PC-9 (cell line): Measurements from ENCODE around the gene FGF9. TPM values are rescaled to one million over a fixed set of nuclear protein-coding genes. Genes with fewer than 3 reads are reported as not detected.

Source experiments
- BruUV-seq: library from RNA; stranded (reverse); fragments of 400-500 nt; replicated peaks from 2 replicates; lab custom pipeline; 2021; lab: Mats Ljungman, UMichigan
- CTCF ChIA-PET: fragments of 300-600 bp; sonication (Branson Sonifier 250); formaldehyde crosslinking; loops from one replicate; lab custom pipeline; 2022; ENCODE audit warnings: antibody characterized with exemption; lab: Charles Lee
- POLR2A ChIA-PET: fragments of 300-600 bp; sonication (Branson Sonifier 250); formaldehyde crosslinking; loops from one replicate; lab custom pipeline; 2022; ENCODE audit warnings: antibody characterized with exemption; ENCODE audit not compliant: unreplicated experiment; lab: Charles Lee
- DNase-seq, 2 experiments: peaks; one replicate each; pipeline versions ENCODE4 v3.0.0 to v3.0.0-alpha.2; 2015 to 2022; ENCODE audit warnings: mixed read lengths in 1 of 2
- H2AFZ ChIP-seq: fragments of 200-600 bp; sonication (generic); 2 replicates; pipeline ENCODE4 v1.8.1; 2017; ENCODE audit warnings: antibody characterized with exemption
- H3F3A ChIP-seq: fragments of 200-600 bp; sonication (generic); 2 replicates; pipeline ENCODE4 v1.8.1; 2017; ENCODE audit warnings: antibody characterized with exemption, mild to moderate bottlenecking, low read depth; ENCODE audit not compliant: insufficient read depth
- H3K27ac ChIP-seq: fragments of 200-600 bp; sonication (generic); 2 replicates; pipeline ENCODE4 v1.6.1; 2016; ENCODE audit warnings: mixed run types
- H3K27me3 ChIP-seq: fragments of 200-600 bp; sonication (generic); 2 replicates; pipeline ENCODE4 v1.6.1; 2016; ENCODE audit warnings: low read depth, mixed run types; ENCODE audit not compliant: insufficient read depth
- H3K36me3 ChIP-seq: fragments of 200-600 bp; sonication (generic); 2 replicates; pipeline ENCODE4 v1.6.1; 2016; ENCODE audit warnings: low read depth, mixed run types
- H3K4me1 ChIP-seq: fragments of 200-600 bp; sonication (generic); replicated peaks from 2 replicates; pipeline ENCODE4 v1.6.1; 2016; ENCODE audit warnings: mixed run types; ENCODE audit not compliant: insufficient read depth
- H3K4me2 ChIP-seq: fragments of 200-600 bp; sonication (generic); 2 replicates; pipeline ENCODE4 v1.6.1; 2017; ENCODE audit warnings: mixed run types
- H3K4me3 ChIP-seq: fragments of 200-600 bp; sonication (generic); 2 replicates; pipeline ENCODE4 v1.6.1; 2016; ENCODE audit warnings: mixed run types
- H3K79me2 ChIP-seq: fragments of 200-600 bp; sonication (generic); 2 replicates; pipeline ENCODE4 v1.6.1; 2017; ENCODE audit warnings: low read depth, mixed run types
- H3K9me2 ChIP-seq: fragments of 200-600 bp; sonication (generic); 2 replicates; pipeline ENCODE4 v1.8.1; 2017; ENCODE audit warnings: mild to moderate bottlenecking; ENCODE audit not compliant: insufficient read depth
- H3K9me3 ChIP-seq: fragments of 200-600 bp; sonication (generic); 2 replicates; pipeline ENCODE4 v1.8.1; 2016; ENCODE audit warnings: low read depth; ENCODE audit not compliant: insufficient read depth
- H4K20me1 ChIP-seq: fragments of 200-600 bp; sonication (generic); 2 replicates; pipeline ENCODE4 v1.8.1; 2017; ENCODE audit not compliant: insufficient read depth
- EZH2 ChIP-seq: fragments of 200-600 bp; sonication (generic); IDR thresholded peaks from 2 replicates; pipeline ENCODE4 v1.8.0; 2017; ENCODE audit warnings: antibody characterized with exemption, low read depth
- intact Hi-C: fragments of 100-400 bp; cut with micrococcal nuclease; formaldehyde crosslinking; loops from one replicate; pipeline ENCODE4 v1.10.0; 2022; ENCODE audit not compliant: unreplicated experiment
- total RNA-seq: library from RNA; stranded (reverse); gene quantifications from 2 replicates; pipeline ENCODE4 v1.2.3, GENCODE V29; 2021
- TF ChIP-seq, protein P1 (sequence below): fragments of 200-600 bp; sonication (generic); conservative IDR thresholded peaks from 2 replicates; pipeline ENCODE4 v1.6.1; 2017; ENCODE audit warnings: mixed run types, antibody characterized with exemption, mild to moderate bottlenecking, moderate library complexity

FGF9 gene
- total RNA-seq, 1 experiment from 2014 or later: not detected

DNA sequence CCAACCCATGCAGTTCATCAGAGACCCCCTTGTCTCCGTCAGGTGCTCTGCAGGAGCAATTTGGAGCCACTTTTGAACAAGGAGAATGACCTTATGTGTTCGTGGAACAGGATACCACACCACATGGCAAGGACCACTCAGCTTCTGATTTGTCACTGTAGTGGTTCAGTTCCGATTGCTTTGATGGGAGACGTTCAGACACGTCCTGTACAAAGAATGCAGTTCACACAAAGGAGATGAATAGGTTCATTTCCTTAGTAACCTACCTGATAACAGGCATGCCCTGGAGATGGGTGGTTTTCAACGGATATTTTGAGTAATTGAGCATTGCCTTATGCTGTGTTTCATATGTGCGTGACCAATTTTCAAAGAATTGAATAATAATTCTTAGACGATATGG lies 17.2 kb downstream of the FGF9 start:
- H3F3A ChIP-seq: no peaks in the 10 kb centered on the region
- H2AFZ ChIP-seq: no peak overlapping the region
- POLR2A ChIA-PET: no interaction called here
- H3K27me3 ChIP-seq: peaks cover 95% of the 10 kb centered on the region
- H4K20me1 ChIP-seq: no peaks in the 10 kb centered on the region
- H3K4me1 ChIP-seq: no peaks in the 10 kb centered on the region
- no peaks in the 10 kb centered on the region for H3K36me3 ChIP-seq
- H3K27ac ChIP-seq: no peak overlapping the region
- DNase-seq: no peak
- H3K4me2 ChIP-seq: no peak overlapping the region
- intact Hi-C loops: no loop called here
- no TSS peak for BruUV-seq
- H3K79me2 ChIP-seq: no peaks in the 10 kb centered on the region
- H3K4me3 ChIP-seq: no peak overlapping the region
- CTCF ChIA-PET: no interaction called here
- H3K9me2 ChIP-seq: no peaks in the 10 kb centered on the region
- H3K9me3 ChIP-seq: no peaks in the 10 kb centered on the region
- no peak for TF ChIP-seq EZH2
- TF ChIP-seq, protein P1, sequence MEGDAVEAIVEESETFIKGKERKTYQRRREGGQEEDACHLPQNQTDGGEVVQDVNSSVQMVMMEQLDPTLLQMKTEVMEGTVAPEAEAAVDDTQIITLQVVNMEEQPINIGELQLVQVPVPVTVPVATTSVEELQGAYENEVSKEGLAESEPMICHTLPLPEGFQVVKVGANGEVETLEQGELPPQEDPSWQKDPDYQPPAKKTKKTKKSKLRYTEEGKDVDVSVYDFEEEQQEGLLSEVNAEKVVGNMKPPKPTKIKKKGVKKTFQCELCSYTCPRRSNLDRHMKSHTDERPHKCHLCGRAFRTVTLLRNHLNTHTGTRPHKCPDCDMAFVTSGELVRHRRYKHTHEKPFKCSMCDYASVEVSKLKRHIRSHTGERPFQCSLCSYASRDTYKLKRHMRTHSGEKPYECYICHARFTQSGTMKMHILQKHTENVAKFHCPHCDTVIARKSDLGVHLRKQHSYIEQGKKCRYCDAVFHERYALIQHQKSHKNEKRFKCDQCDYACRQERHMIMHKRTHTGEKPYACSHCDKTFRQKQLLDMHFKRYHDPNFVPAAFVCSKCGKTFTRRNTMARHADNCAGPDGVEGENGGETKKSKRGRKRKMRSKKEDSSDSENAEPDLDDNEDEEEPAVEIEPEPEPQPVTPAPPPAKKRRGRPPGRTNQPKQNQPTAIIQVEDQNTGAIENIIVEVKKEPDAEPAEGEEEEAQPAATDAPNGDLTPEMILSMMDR: no peak

DNA sequence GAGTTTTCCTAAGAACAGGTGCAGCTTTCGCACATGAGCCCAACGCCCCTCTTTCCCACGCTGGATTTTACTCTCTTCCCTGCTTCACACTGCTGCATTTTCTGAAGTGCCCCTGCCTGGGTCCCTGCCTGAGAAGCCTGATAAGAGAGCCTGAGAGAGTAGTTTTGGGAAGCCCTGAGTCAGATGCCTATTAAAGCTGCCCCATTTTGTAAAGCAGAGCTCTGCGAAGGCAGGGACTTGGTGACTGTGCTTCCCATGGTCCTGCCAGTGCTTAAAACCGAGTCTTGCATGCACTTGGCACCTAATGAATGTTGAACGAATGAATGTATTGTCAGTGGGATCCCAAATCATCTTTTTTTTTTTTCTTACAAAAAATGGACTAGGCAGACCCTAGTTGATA lies 18.2 kb downstream of the FGF9 start:
- CTCF ChIA-PET: no interaction called here
- Histone ChIP-seq H4K20me1 (no peaks in the 10 kb centered on the region), H3K79me2 (no peaks in the 10 kb centered on the region), H3K9me2 (no peaks in the 10 kb centered on the region), H2AFZ (no peak overlapping the region), H3K27me3 (peaks cover 97% of the 10 kb centered on the region), H3K4me1 (no peaks in the 10 kb centered on the region), H3F3A (no peaks in the 10 kb centered on the region), H3K36me3 (no peaks in the 10 kb centered on the region), H3K4me3 (no peak overlapping the region), H3K9me3 (no peaks in the 10 kb centered on the region), H3K4me2 (no peak overlapping the region), H3K27ac (no peak overlapping the region)
- POLR2A ChIA-PET: no interaction called here
- no peak for DNase-seq
- intact Hi-C loops: no loop called here
- TF ChIP-seq EZH2: no peak
- TF ChIP-seq, protein P1: no peak
- BruUV-seq: no TSS peak

DNA sequence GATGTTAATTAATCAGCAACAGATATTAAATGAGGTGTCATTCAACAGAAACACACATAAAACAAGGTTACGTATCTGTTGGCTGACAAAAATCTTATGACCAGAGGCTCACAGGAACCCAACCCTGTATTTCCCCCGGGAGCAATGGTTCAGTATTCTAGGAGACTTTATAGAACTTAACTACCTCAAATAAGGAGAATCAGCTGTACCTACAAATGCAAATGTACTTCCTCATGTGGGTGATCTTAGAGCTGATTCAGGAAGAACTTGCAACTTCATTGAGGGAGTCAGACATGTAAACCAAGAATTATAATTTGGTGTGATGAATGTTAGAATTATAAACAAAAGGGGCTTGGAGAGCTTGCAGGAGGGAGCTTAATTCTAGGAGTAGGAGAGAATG lies 20.1 kb downstream of the FGF9 start:
- Histone ChIP-seq H4K20me1 (no peaks in the 10 kb centered on the region), H3K9me3 (no peaks in the 10 kb centered on the region), H3K4me3 (no peak overlapping the region), H3K27me3 (peaks cover 96% of the 10 kb centered on the region), H3F3A (no peaks in the 10 kb centered on the region), H3K79me2 (no peaks in the 10 kb centered on the region), H3K4me1 (no peaks in the 10 kb centered on the region), H3K4me2 (no peak overlapping the region), H3K36me3 (no peaks in the 10 kb centered on the region), H3K9me2 (no peaks in the 10 kb centered on the region), H3K27ac (no peak overlapping the region), H2AFZ (no peak overlapping the region)
- no TSS peak for BruUV-seq
- POLR2A ChIA-PET: no interaction called here
- no peak for TF ChIP-seq EZH2
- TF ChIP-seq, protein P1: no peak
- DNase-seq: no peak
- intact Hi-C loops: no loop called here
- CTCF ChIA-PET: no interaction called here
